ENCODE results near the gene PABPN1. TPM values are rescaled to one million over a fixed set of nuclear protein-coding genes. Genes with fewer than 3 reads are reported as not detected.

Gene PABPN1
- total and polyA plus RNA-seq, 2 of the 13 experiments (the other 11 are each of a cell fraction or from before 2014, with no cell fraction given) = 233 to 524 TPM

- TF ChIP-seq POGK (CRISPR knock-in tag; conservative IDR thresholded peaks at IDR 0.05) (no peak), PAWR (CRISPR knock-in tag; IDR thresholded peaks at IDR 0.05; ENCODE audit: borderline replicate concordance) (no peak), ZNF121 (CRISPR knock-in tag; IDR thresholded peaks at IDR 0.05) (no peak), HOXA9 (CRISPR knock-in tag; IDR thresholded peaks at IDR 0.05; ENCODE audit: borderline replicate concordance) (no peak), ZNF232 (CRISPR knock-in tag; IDR thresholded peaks at IDR 0.05; ENCODE audit: borderline replicate concordance) (no peak), ZNF329 (CRISPR knock-in tag; IDR thresholded peaks at IDR 0.05; ENCODE audit: low read depth) (no peak), MYPOP (CRISPR knock-in tag; IDR thresholded peaks at IDR 0.05) (no peak), ZNF34 (CRISPR knock-in tag; IDR thresholded peaks at IDR 0.05; ENCODE audit: borderline replicate concordance) (no peak), JUN (CRISPR knock-in tag; IDR thresholded peaks at IDR 0.05) (no peak), THAP8 (CRISPR knock-in tag; IDR thresholded peaks at IDR 0.05; ENCODE audit: borderline replicate concordance) (no peak), ZFP41 (CRISPR knock-in tag; IDR thresholded peaks at IDR 0.05; ENCODE audit: borderline replicate concordance) (no peak), ZNF598 (CRISPR knock-in tag; IDR thresholded peaks at IDR 0.05; ENCODE audit: borderline replicate concordance) (no peak), ZNF746 (CRISPR knock-in tag; IDR thresholded peaks at IDR 0.05) (0 out of 2 replicates have a peak, but pooled peaks have one; percentile 17), NFRKB (IDR thresholded peaks at IDR 0.05) (no peak), ATAD3A (CRISPR knock-in tag; IDR thresholded peaks at IDR 0.05) (no peak), ZNF350 (CRISPR knock-in tag; IDR thresholded peaks at IDR 0.05; ENCODE audit: borderline replicate concordance, low read depth) (no peak), ZNF343 (CRISPR knock-in tag; IDR thresholded peaks at IDR 0.05) (no peak), ZNF816 (CRISPR knock-in tag; IDR thresholded peaks at IDR 0.05; ENCODE audit: borderline replicate concordance) (no peak), ARID5B (CRISPR knock-in tag; IDR thresholded peaks at IDR 0.05) (no peak; the same call in 1 of the 2 replicates), MED13 (CRISPR knock-in tag; IDR thresholded peaks at IDR 0.05) (no peak), ZSCAN25 (CRISPR knock-in tag; IDR thresholded peaks at IDR 0.05) (no peak)
Observed at GRCh38 chr14:23326491-23327332, 5.5 kb downstream of the PABPN1 start (continued).
